IPS DF 6.9 (cell line): ENCODE results near the gene HPCAL1.

ENCODE experiments used
- DNase-seq: peaks from one replicate; pipeline ENCODE4 v3.0.0-alpha.2; 2013; ENCODE audit warnings: low read depth, low spot score
- H3K27ac ChIP-seq: one replicate; pipeline ENCODE4 v1.5.1; 2013; ENCODE audit warnings: low read length, control low read depth
- H3K27me3 ChIP-seq: 2 replicates; pipeline ENCODE4 v1.6.1; 2013; ENCODE audit warnings: mild to moderate bottlenecking, low read length; ENCODE audit not compliant: control insufficient read depth, insufficient read depth
- H3K36me3 ChIP-seq: 2 replicates; pipeline ENCODE4 v1.6.1; 2013; ENCODE audit warnings: low read length; ENCODE audit not compliant: control insufficient read depth, insufficient read depth
- H3K4me1 ChIP-seq: 2 replicates; pipeline ENCODE4 v1.6.1; 2013; ENCODE audit warnings: low read length; ENCODE audit not compliant: control insufficient read depth, insufficient read depth
- H3K4me3 ChIP-seq: 2 replicates; pipeline ENCODE4 v1.5.1; 2013; ENCODE audit warnings: mild to moderate bottlenecking, low read length
- H3K9me3 ChIP-seq: 2 replicates; pipeline ENCODE4 v1.6.1; 2013; ENCODE audit warnings: low read length, inconsistent platforms; ENCODE audit not compliant: control insufficient read depth, insufficient read depth
- WGBS: extraction: QIAGEN DNeasy Blood & Tissue Kit; methylation state at CpG from one replicate; pipeline ENCODE4 v1.1.7; 2013; ENCODE audit warnings: mixed read lengths, missing lambda C conversion rate; ENCODE audit not compliant: insufficient read length, insufficient coverage; 5-methylcytosine and 5-hydroxymethylcytosine counted together

Gene HPCAL1

GRCh38 chr2:10269711-10270610 is 32.7 kb upstream of the HPCAL1 start:
- H3K4me3 ChIP-seq, result no peak overlapping the region
- WGBS, result no CpG with 5 or more reads among the region's 15 CpGs
- no peaks in the 10 kb centered on the region for H3K27me3 ChIP-seq
- H3K36me3 ChIP-seq, result no peaks in the 10 kb centered on the region
- peaks cover 2% of the 10 kb centered on the region; the same call in 1 of the 2 replicates for H3K4me1 ChIP-seq
- H3K27ac ChIP-seq, result no peak overlapping the region
- no peak for DNase-seq
- no peaks in the 10 kb centered on the region for H3K9me3 ChIP-seq

- Histone ChIP-seq H3K4me1 (peaks cover 2% of the 10 kb centered on the region; the same call in 1 of the 2 replicates), H3K27me3 (no peaks in the 10 kb centered on the region), H3K4me3 (no peak overlapping the region), H3K36me3 (no peaks in the 10 kb centered on the region), H3K9me3 (no peaks in the 10 kb centered on the region), H3K27ac (no peak overlapping the region)
- WGBS, result no CpG with 5 or more reads among the region's 15 CpGs
- no peak for DNase-seq
These were observed 31.2 kb upstream of the HPCAL1 start for GRCh38 chr2:10271509-10271908.

GRCh38 chr2:10271946-10272345 is 30.8 kb upstream of the HPCAL1 start:
- Histone ChIP-seq H3K4me3 (no peak overlapping the region), H3K27me3 (no peaks in the 10 kb centered on the region), H3K36me3 (no peaks in the 10 kb centered on the region), H3K9me3 (no peaks in the 10 kb centered on the region), H3K27ac (no peak overlapping the region), H3K4me1 (peaks cover 2% of the 10 kb centered on the region; the same call in 1 of the 2 replicates)
- no CpG with 5 or more reads among the region's 6 CpGs for WGBS
- DNase-seq, result no peak

- Histone ChIP-seq H3K4me3 (no peak overlapping the region), H3K4me1 (peaks cover 2% of the 10 kb centered on the region; the same call in 1 of the 2 replicates), H3K36me3 (no peaks in the 10 kb centered on the region), H3K27me3 (no peaks in the 10 kb centered on the region), H3K9me3 (no peaks in the 10 kb centered on the region), H3K27ac (no peak overlapping the region)
- DNase-seq, result no peak
- no CpG with 5 or more reads among the region's 10 CpGs for WGBS
These were observed 30.2 kb upstream of the HPCAL1 start for GRCh38 chr2:10272464-10272863.

- Histone ChIP-seq H3K4me1 (peaks cover 2% of the 10 kb centered on the region; the same call in 1 of the 2 replicates), H3K36me3 (no peaks in the 10 kb centered on the region), H3K9me3 (no peaks in the 10 kb centered on the region), H3K27me3 (no peaks in the 10 kb centered on the region), H3K27ac (no peak overlapping the region), H3K4me3 (no peak overlapping the region)
- no peak for DNase-seq
- no CpG with 5 or more reads among the region's 22 CpGs for WGBS
These were observed 29.2 kb upstream of the HPCAL1 start for GRCh38 chr2:10273215-10274175.

- Histone ChIP-seq H3K4me1 (peaks cover 2% of the 10 kb centered on the region; the same call in 1 of the 2 replicates), H3K27ac (no peak overlapping the region), H3K4me3 (no peak overlapping the region), H3K27me3 (no peaks in the 10 kb centered on the region), H3K36me3 (no peaks in the 10 kb centered on the region), H3K9me3 (no peaks in the 10 kb centered on the region)
- DNase-seq, result no peak
- WGBS, result 100% methylated on average over 2 of the region's 14 CpGs
These were observed 28.3 kb upstream of the HPCAL1 start for GRCh38 chr2:10274376-10274775.

GRCh38 chr2:10274983-10275802 is 27.5 kb upstream of the HPCAL1 start:
- WGBS, result no CpG with 5 or more reads among the region's 15 CpGs
- H3K9me3 ChIP-seq, result no peaks in the 10 kb centered on the region
- DNase-seq, result no peak
- H3K4me1 ChIP-seq, result peaks cover 2% of the 10 kb centered on the region; the same call in 1 of the 2 replicates
- H3K27ac ChIP-seq, result no peak overlapping the region
- no peaks in the 10 kb centered on the region for H3K36me3 ChIP-seq
- no peaks in the 10 kb centered on the region for H3K27me3 ChIP-seq
- H3K4me3 ChIP-seq, result no peak overlapping the region

- no peaks in the 10 kb centered on the region for H3K36me3 ChIP-seq
- no peak overlapping the region for H3K27ac ChIP-seq
- H3K27me3 ChIP-seq, result no peaks in the 10 kb centered on the region
- no CpG with 5 or more reads among the region's 23 CpGs for WGBS
- no peaks in the 10 kb centered on the region for H3K9me3 ChIP-seq
- H3K4me1 ChIP-seq, result no peaks in the 10 kb centered on the region
- no peak for DNase-seq
- no peak overlapping the region for H3K4me3 ChIP-seq
These were observed 26.0 kb upstream of the HPCAL1 start for GRCh38 chr2:10276481-10277292.

- H3K27me3 ChIP-seq, result no peaks in the 10 kb centered on the region
- H3K9me3 ChIP-seq, result no peaks in the 10 kb centered on the region
- DNase-seq, result no peak
- no peaks in the 10 kb centered on the region for H3K36me3 ChIP-seq
- H3K27ac ChIP-seq, result no peak overlapping the region
- no CpG with 5 or more reads among the region's 26 CpGs for WGBS
- H3K4me1 ChIP-seq, result no peaks in the 10 kb centered on the region
- H3K4me3 ChIP-seq, result no peak overlapping the region
These were observed 25.2 kb upstream of the HPCAL1 start for GRCh38 chr2:10277293-10278028.
